Measurements from ENCODE around the gene TSPAN4. TPM values are rescaled to one million over a fixed set of nuclear protein-coding genes. Genes with fewer than 3 reads are reported as not detected.

The TSPAN4 gene
- total and polyA plus RNA-seq, 2 of the 13 experiments (the other 11 are each of a cell fraction or from before 2014, with no cell fraction given): 31.7 to 68.3 TPM

GRCh38 chr11:797296-798092 lies 45.2 kb upstream of the TSPAN4 start (continued):
- TF ChIP-seq MLXIP (CRISPR knock-in tag; IDR thresholded peaks at IDR 0.05; ENCODE audit: borderline replicate concordance): no peak
- TF ChIP-seq ZFX (CRISPR knock-in tag; IDR thresholded peaks at IDR 0.05; ENCODE audit: low read depth): peak; percentile 71
- TF ChIP-seq TAF1 (CRISPR knock-in tag; IDR thresholded peaks at IDR 0.05): peak; percentile 47
- TF ChIP-seq PAX8 (CRISPR knock-in tag; IDR thresholded peaks at IDR 0.05; ENCODE audit: borderline replicate concordance): 0 out of 2 replicates have a peak, but pooled peaks have one; percentile 24
- TF ChIP-seq GMEB1 (CRISPR knock-in tag; IDR thresholded peaks at IDR 0.05; ENCODE audit: borderline replicate concordance): peak; percentile 77
- peak in 1 of 2 experiments; percentile 36; a peak in 1 of 4 replicates for TF ChIP-seq POLR2A (IDR thresholded peaks at IDR 0.05; ENCODE audit: insufficient read depth in 1 of 2, low read depth in 2 of 2, low read length in 2 of 2)
- peak; percentile 39; the same call in 1 of the 2 replicates for TF ChIP-seq ETV5 (CRISPR knock-in tag; IDR thresholded peaks at IDR 0.05; ENCODE audit: borderline replicate concordance)
- peak; percentile 69 for TF ChIP-seq ZFY (CRISPR knock-in tag; IDR thresholded peaks at IDR 0.05)
- TF ChIP-seq SRF (IDR thresholded peaks at IDR 0.05; ENCODE audit: low read depth, low read length): peak; percentile 70; the same call in 1 of the 2 replicates
- no peak for TF ChIP-seq GTF3A (CRISPR knock-in tag; conservative IDR thresholded peaks at IDR 0.05)
- TF ChIP-seq NRL (CRISPR knock-in tag; IDR thresholded peaks at IDR 0.05; ENCODE audit: borderline replicate concordance): peak; percentile 82
- TF ChIP-seq MAFG (CRISPR knock-in tag; IDR thresholded peaks at IDR 0.05): no peak
- no peak for TF ChIP-seq ZNF577 (CRISPR knock-in tag; IDR thresholded peaks at IDR 0.05; ENCODE audit: borderline replicate concordance, low read depth)
- TF ChIP-seq GATAD2A (CRISPR knock-in tag; IDR thresholded peaks at IDR 0.05): peak; percentile 4; the same call in 1 of the 2 replicates
- TF ChIP-seq ZNF446 (CRISPR knock-in tag; IDR thresholded peaks at IDR 0.05): no peak
- TF ChIP-seq DZIP1 (CRISPR knock-in tag; IDR thresholded peaks at IDR 0.05): peak; percentile 88
- TF ChIP-seq ZNF607 (CRISPR knock-in tag; IDR thresholded peaks at IDR 0.05; ENCODE audit: borderline replicate concordance): peak; percentile 8; the same call in 1 of the 2 replicates
- TF ChIP-seq CCDC6 (CRISPR knock-in tag; IDR thresholded peaks at IDR 0.05): no peak; the same call in 1 of the 2 replicates
- TF ChIP-seq ZNF614 (CRISPR knock-in tag; IDR thresholded peaks at IDR 0.05; ENCODE audit: borderline replicate concordance): peak; percentile 4; the same call in 1 of the 2 replicates
- TF ChIP-seq ETS1 (CRISPR knock-in tag; IDR thresholded peaks at IDR 0.05): no peak
